PC-3 (cell line): ENCODE results near the gene STAT4.

Experiments
- CTCF ChIP-seq: fragments of 300-600 bp; sonication (generic); conservative IDR thresholded peaks from 2 replicates; pipeline ENCODE4 v1.5.1; 2017; ENCODE audit warnings: antibody characterized with exemption, low read depth, mild to moderate bottlenecking, low read length
- EZH2 ChIP-seq: fragments of 300-600 bp; sonication (generic); IDR thresholded peaks from one replicate; pipeline ENCODE4 v1.6.1; 2017; ENCODE audit warnings: antibody characterized with exemption, mild to moderate bottlenecking, low read length; ENCODE audit not compliant: unreplicated experiment
- EZH2phosphoT487 ChIP-seq: fragments of 300-600 bp; sonication (generic); IDR thresholded peaks from 2 replicates; pipeline ENCODE4 v1.6.1; 2018; ENCODE audit warnings: mild to moderate bottlenecking, antibody characterized with exemption, low read length, borderline replicate concordance

GRCh38 chr2:191069606-191070005 is 81.2 kb downstream of the STAT4 start:
- TF ChIP-seq CTCF (no peak), EZH2phosphoT487 (no peak), EZH2 (no peak)
